ENCODE data around the gene MAP2K3. TPM values are rescaled to one million over a fixed set of nuclear protein-coding genes. Genes with fewer than 3 reads are reported as not detected.

The MAP2K3 gene
- total and polyA plus RNA-seq, 4 donors = 36.4 to 111 (median 76.7) TPM

DNA sequence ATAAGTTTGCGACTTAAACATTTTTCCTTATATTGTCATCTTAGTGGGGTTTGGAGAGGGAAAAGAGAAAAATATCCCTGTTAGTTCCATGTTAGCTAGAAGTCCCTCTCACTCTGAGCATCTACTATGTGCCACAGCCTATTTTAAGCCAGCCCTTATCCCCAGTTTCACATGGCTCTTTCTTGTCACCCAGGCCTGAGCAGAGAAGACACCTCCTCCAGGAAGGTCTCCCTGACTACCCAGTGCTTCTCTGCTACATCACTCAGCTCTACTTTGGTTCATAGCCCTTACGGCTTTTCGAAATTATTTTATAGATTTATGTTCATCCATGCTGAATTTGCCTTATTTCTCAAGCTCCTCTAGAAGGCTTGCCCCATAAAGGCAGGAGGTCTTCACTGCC lies 7.2 kb upstream of the MAP2K3 start:
- Histone ChIP-seq H3K4me1 (ENCODE audit: control insufficient read depth in 5 of 5, insufficient read depth in 5 of 5, low read length in 5 of 5) (peaks cover 0 to 13% (median 8%) of the 10 kb centered on the region in 5 donors), H3K9me3 (ENCODE audit: control insufficient read depth in 4 of 4, insufficient read depth in 3 of 4, low read length in 3 of 4) (no peaks in the 10 kb centered on the region), H3K27ac (ENCODE audit: low read depth in 1 of 2, low read length in 1 of 2) (no peak overlapping the region), H3K4me3 (no peak overlapping the region), H3K9ac (ENCODE audit: insufficient read depth in 1 of 2, low read length in 2 of 2) (no peak overlapping the region), H3K36me3 (ENCODE audit: control insufficient read depth in 4 of 4, insufficient read depth in 4 of 4, low read length in 4 of 4) (no peaks in the 10 kb centered on the region), H3K27me3 (ENCODE audit: control insufficient read depth in 3 of 3, insufficient read depth in 3 of 3, low read length in 2 of 3) (no peaks in the 10 kb centered on the region)
- no peak for ATAC-seq (ENCODE audit: insufficient read depth, low FRiP score)
- TF ChIP-seq CTCF (IDR thresholded peaks at IDR 0.05; ENCODE audit: control extremely low read depth, extremely low read depth) = no peak
- WGBS, 2 donors = 95 to 98% methylated on average over 3 of the region's 3 CpGs
- DNase-seq = no peak

DNA sequence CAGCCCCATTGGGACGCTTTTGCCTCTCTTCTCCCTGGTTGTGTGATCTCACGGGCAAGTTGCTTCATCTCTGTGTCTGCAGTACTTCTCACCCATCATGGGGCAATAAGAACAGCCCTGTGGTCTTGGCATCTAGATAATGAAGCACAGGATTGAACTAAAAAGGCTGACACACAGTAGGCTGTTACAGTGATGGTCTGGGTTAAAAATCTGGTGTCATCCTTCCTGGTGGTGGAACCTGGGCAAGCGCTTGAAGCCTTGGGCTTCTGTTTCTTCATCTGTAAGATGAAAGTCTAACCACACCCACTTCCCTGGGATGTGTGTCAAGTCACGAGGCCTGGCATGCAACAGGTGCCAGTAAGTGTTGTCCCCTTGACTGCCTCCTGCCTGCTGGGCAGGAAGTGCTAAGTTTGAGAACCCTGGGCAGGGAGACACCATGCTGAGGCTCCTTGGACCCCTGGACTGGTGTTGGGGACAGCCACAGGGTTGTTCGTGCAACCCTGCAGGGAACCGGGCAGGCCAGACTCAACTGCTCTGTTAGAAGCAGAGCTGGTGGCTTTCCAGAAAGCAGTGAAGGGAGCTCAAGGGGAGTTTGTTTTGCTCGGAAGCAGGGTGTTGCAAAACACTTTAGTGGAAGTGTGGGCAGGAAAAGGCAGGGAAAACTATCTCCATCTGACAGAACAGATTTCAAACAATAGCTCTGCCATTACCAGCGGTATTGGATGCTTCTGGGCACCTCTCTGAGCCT lies 5.9 kb upstream of the MAP2K3 start:
- H3K9ac ChIP-seq (ENCODE audit: insufficient read depth in 1 of 2, low read length in 2 of 2) = no peak overlapping the region
- no peaks in the 10 kb centered on the region for H3K9me3 ChIP-seq (ENCODE audit: control insufficient read depth in 4 of 4, insufficient read depth in 3 of 4, low read length in 3 of 4)
- peaks cover 0 to 3% (median 0%) of the 10 kb centered on the region in 3 donors for H3K27me3 ChIP-seq (ENCODE audit: control insufficient read depth in 3 of 3, insufficient read depth in 3 of 3, low read length in 2 of 3)
- no peaks in the 10 kb centered on the region for H3K36me3 ChIP-seq (ENCODE audit: control insufficient read depth in 4 of 4, insufficient read depth in 4 of 4, low read length in 4 of 4)
- 35 to 42% methylated on average over 8 of the region's 8 CpGs for WGBS, 2 donors
- DNase-seq = no peak
- H3K4me3 ChIP-seq = no peak overlapping the region
- peaks cover 0 to 16% (median 8%) of the 10 kb centered on the region in 5 donors for H3K4me1 ChIP-seq (ENCODE audit: control insufficient read depth in 5 of 5, insufficient read depth in 5 of 5, low read length in 5 of 5)
- ATAC-seq (ENCODE audit: insufficient read depth, low FRiP score) = no peak
- peak overlapping the region in 1 of 2 donors; percentile 86 for H3K27ac ChIP-seq (ENCODE audit: low read depth in 1 of 2, low read length in 1 of 2)
- no peak for TF ChIP-seq CTCF (IDR thresholded peaks at IDR 0.05; ENCODE audit: control extremely low read depth, extremely low read depth)

DNA sequence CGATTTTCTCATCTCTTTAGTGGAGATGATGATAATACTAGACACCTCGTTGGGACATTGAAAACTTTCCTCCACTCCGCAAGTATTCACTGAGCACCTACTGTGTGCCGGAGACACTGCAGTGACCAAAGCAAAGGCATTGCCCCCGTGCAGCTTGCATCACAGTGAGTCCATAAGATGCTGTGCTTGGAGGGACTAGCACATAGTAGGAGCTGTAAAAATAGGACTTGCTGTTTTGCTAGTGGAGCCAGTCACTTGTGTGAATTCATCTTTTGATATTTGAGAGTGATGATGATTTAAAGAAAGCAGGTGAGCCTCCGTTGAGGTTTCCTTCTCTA lies 5.3 kb upstream of the MAP2K3 start:
- H3K4me1 ChIP-seq (ENCODE audit: control insufficient read depth in 5 of 5, insufficient read depth in 5 of 5, low read length in 5 of 5) = peaks cover 0 to 20% (median 8%) of the 10 kb centered on the region in 5 donors
- peaks cover 0 to 4% (median 0%) of the 10 kb centered on the region in 3 donors for H3K27me3 ChIP-seq (ENCODE audit: control insufficient read depth in 3 of 3, insufficient read depth in 3 of 3, low read length in 2 of 3)
- peak overlapping the region in 1 of 2 donors; percentile 86 for H3K27ac ChIP-seq (ENCODE audit: low read depth in 1 of 2, low read length in 1 of 2)
- no peak for TF ChIP-seq CTCF (IDR thresholded peaks at IDR 0.05; ENCODE audit: control extremely low read depth, extremely low read depth)
- no peak for DNase-seq
- 76 to 80% methylated on average over 6 of the region's 6 CpGs for WGBS, 2 donors
- no peaks in the 10 kb centered on the region for H3K36me3 ChIP-seq (ENCODE audit: control insufficient read depth in 4 of 4, insufficient read depth in 4 of 4, low read length in 4 of 4)
- no peak overlapping the region for H3K4me3 ChIP-seq
- H3K9ac ChIP-seq (ENCODE audit: insufficient read depth in 1 of 2, low read length in 2 of 2) = no peak overlapping the region
- ATAC-seq (ENCODE audit: insufficient read depth, low FRiP score) = no peak
- H3K9me3 ChIP-seq (ENCODE audit: control insufficient read depth in 4 of 4, insufficient read depth in 3 of 4, low read length in 3 of 4) = no peaks in the 10 kb centered on the region
